GM23338 (cell line): ENCODE results near the gene MYOZ2. TPM values are rescaled to one million over a fixed set of nuclear protein-coding genes. Genes with fewer than 3 reads are reported as not detected.
A peak's percentile ranks its signal among the peaks of the same experiment; 100 is the strongest.

ENCODE experiments used
- ATAC-seq: fragments of 200-7000 bp; cut with Tn5 transposase; 3 replicates; pipeline ENCODE4 v1.9.1; 2020
- DNase-seq: peaks from one replicate; pipeline ENCODE4 v3.0.0-alpha.2; 2015; ENCODE audit warnings: low spot score
- H2AFZ ChIP-seq: fragments of 200-600 bp; sonication (generic); 2 replicates; pipeline ENCODE4 v1.8.0; 2016; ENCODE audit warnings: antibody characterized with exemption, mild to moderate bottlenecking, moderate library complexity
- H3F3A ChIP-seq: fragments of 200-600 bp; sonication (generic); replicated peaks from 2 replicates; pipeline ENCODE4 v1.8.0; 2017; ENCODE audit warnings: antibody characterized with exemption, mixed run types, low read depth
- H3K27ac ChIP-seq: fragments of 200-600 bp; sonication (generic); 2 replicates; pipeline ENCODE4 v1.6.1; 2016; ENCODE audit warnings: low read depth
- H3K27me3 ChIP-seq: fragments of 200-600 bp; sonication (generic); 2 replicates; pipeline ENCODE4 v1.8.0; 2016; ENCODE audit warnings: mild to moderate bottlenecking, mixed run types, moderate library complexity; ENCODE audit not compliant: insufficient read depth
- H3K36me3 ChIP-seq: fragments of 200-600 bp; sonication (generic); 2 replicates; pipeline ENCODE4 v1.8.0; 2016; ENCODE audit warnings: mild to moderate bottlenecking; ENCODE audit not compliant: insufficient read depth
- H3K4me1 ChIP-seq: fragments of 200-600 bp; sonication (generic); 2 replicates; pipeline ENCODE4 v1.8.0; 2016; ENCODE audit warnings: mild to moderate bottlenecking, moderate library complexity; ENCODE audit not compliant: insufficient read depth
- H3K4me2 ChIP-seq: fragments of 200-600 bp; sonication (generic); 2 replicates; pipeline ENCODE4 v1.7.1; 2017; ENCODE audit warnings: mixed run types
- H3K4me3 ChIP-seq: fragments of 200-600 bp; sonication (generic); 2 replicates; pipeline ENCODE4 v1.6.1; 2016; ENCODE audit warnings: mixed run types
- H3K79me2 ChIP-seq: fragments of 200-600 bp; sonication (generic); replicated peaks from 2 replicates; pipeline ENCODE4 v1.8.0; 2017; ENCODE audit warnings: mild to moderate bottlenecking; ENCODE audit not compliant: insufficient read depth
- H3K9me2 ChIP-seq: fragments of 200-600 bp; sonication (generic); 2 replicates; pipeline ENCODE4 v1.8.0; 2017; ENCODE audit not compliant: insufficient read depth
- H4K20me1 ChIP-seq: fragments of 200-600 bp; sonication (generic); replicated peaks from 2 replicates; pipeline ENCODE4 v1.8.0; 2017; ENCODE audit warnings: mild to moderate bottlenecking; ENCODE audit not compliant: insufficient read depth
- H3K27ac Mint-ChIP-seq: 2 replicates; pipeline ENCODE4 v1.8.0; 2020; ENCODE audit warnings: inconsistent platforms, mild to moderate bottlenecking, moderate library complexity, mixed read lengths
- H3K27me3 Mint-ChIP-seq: 3 replicates; pipeline ENCODE4 v1.8.0; 2022; ENCODE audit warnings: low read depth, mild to moderate bottlenecking, moderate library complexity, mixed read lengths, inconsistent platforms; ENCODE audit not compliant: insufficient read depth, poor library complexity
- H3K36me3 Mint-ChIP-seq: 3 replicates; pipeline ENCODE4 v1.8.0; 2021; ENCODE audit warnings: low read depth, mild to moderate bottlenecking, inconsistent platforms, moderate library complexity, mixed read lengths
- H3K4me1 Mint-ChIP-seq: 3 replicates; pipeline ENCODE4 v1.8.0; 2020; ENCODE audit warnings: mild to moderate bottlenecking, inconsistent platforms, mixed read lengths
- H3K4me3 Mint-ChIP-seq: 3 replicates; pipeline ENCODE4 v1.8.0; 2021; ENCODE audit warnings: moderate library complexity, mild to moderate bottlenecking, inconsistent platforms, mixed read lengths
- H3K9me3 Mint-ChIP-seq: 3 replicates; pipeline ENCODE4 v1.8.0; 2020; ENCODE audit warnings: moderate library complexity, mild to moderate bottlenecking, inconsistent platforms, mixed read lengths
- CREB1 ChIP-seq: fragments of 250-450 bp; sonication (Bioruptor Pico); IDR thresholded peaks from 2 replicates; pipeline ENCODE4 v1.5.0; 2020; ENCODE audit warnings: low read depth, mild to moderate bottlenecking, moderate library complexity
- EZH2phosphoT487 ChIP-seq: fragments of 200-600 bp; sonication (generic); IDR thresholded peaks from one replicate; pipeline ENCODE4 v1.8.1; 2018; ENCODE audit warnings: antibody characterized with exemption; ENCODE audit not compliant: unreplicated experiment
- JUNB ChIP-seq: IDR thresholded peaks from one replicate; pipeline ENCODE4 v1.6.1; 2016; ENCODE audit warnings: antibody characterized with exemption; ENCODE audit not compliant: unreplicated experiment
- NANOG ChIP-seq: IDR thresholded peaks from 2 replicates; pipeline ENCODE4 v1.6.1; 2016; ENCODE audit warnings: antibody characterized with exemption, borderline replicate concordance
- STAT1 ChIP-seq: IDR thresholded peaks from one replicate; pipeline ENCODE4 v1.6.1; 2016; ENCODE audit warnings: antibody characterized with exemption; ENCODE audit not compliant: unreplicated experiment
- ZNF331 ChIP-seq: fragments of 250-450 bp; sonication (Bioruptor Pico); IDR thresholded peaks from 2 replicates; pipeline ENCODE4 v1.5.0; 2020; ENCODE audit warnings: low read depth, mild to moderate bottlenecking, moderate library complexity
- polyA plus RNA-seq: library from polyadenylated mRNA; unstranded; fragments of >200 nt; fragmentation: Nextera tagmentation; extraction: Ambion mirVana; gene quantifications from 2 replicates; pipeline ENCODE4 v1.2.1, GENCODE V29; 2016
- total RNA-seq: library from RNA; depleted of rRNA; stranded (reverse); fragments of >200 nt; shearing (Covaris generic); gene quantifications from 2 replicates; pipeline ENCODE4 v1.2.3, GENCODE V29; 2014
- TF ChIP-seq, protein P1 (sequence below): IDR thresholded peaks from one replicate; pipeline ENCODE4 v1.6.1; 2018; ENCODE audit warnings: antibody characterized with exemption; ENCODE audit not compliant: unreplicated experiment
- TF ChIP-seq, protein P2 (sequence below): IDR thresholded peaks from 2 replicates; pipeline ENCODE4 v1.6.1; 2016; ENCODE audit warnings: antibody characterized with exemption
- TF ChIP-seq, protein P3 (sequence below): fragments of 250-450 bp; sonication (Bioruptor Pico); IDR thresholded peaks from 2 replicates; pipeline ENCODE4 v1.5.0; 2020; ENCODE audit warnings: mild to moderate bottlenecking, moderate library complexity

The MYOZ2 gene
- total and polyA plus RNA-seq, 2 experiments from 2014 or later: not detected

DNA sequence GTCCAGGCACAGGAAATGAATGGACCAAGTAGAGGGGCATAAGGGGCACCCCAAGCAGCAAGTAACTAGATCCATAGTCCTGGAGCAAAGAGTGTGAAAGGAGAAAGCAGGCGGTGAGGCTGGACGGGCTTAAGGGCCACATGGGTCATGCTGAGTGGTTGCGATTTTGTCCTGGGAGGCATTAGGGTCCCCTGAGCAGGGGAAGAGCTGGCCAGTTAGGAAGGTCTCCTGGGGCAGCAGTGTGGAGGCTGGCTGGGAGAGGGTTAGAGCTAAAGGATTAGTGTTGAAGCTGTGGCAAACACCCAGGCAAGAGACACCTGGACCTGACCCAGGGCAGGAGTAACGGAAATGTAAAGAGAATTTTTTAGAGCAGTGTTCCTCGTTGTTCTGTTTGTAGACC, 26.5 kb downstream of the MYOZ2 start:
- Histone ChIP-seq H3K4me3 (no peak overlapping the region), H3K4me1 (no peaks in the 10 kb centered on the region), H3K36me3 (no peaks in the 10 kb centered on the region), H3K27ac (no peak overlapping the region), H4K20me1 (no peaks in the 10 kb centered on the region), H3K4me2 (no peak overlapping the region), H2AFZ (peak overlapping the region; percentile 96), H3K27me3 (no peaks in the 10 kb centered on the region), H3F3A (no peaks in the 10 kb centered on the region), H3K9me2 (no peaks in the 10 kb centered on the region), H3K79me2 (no peaks in the 10 kb centered on the region)
- Mint-ChIP-seq H3K27me3 (no peaks in the 10 kb centered on the region), H3K9me3 (no peaks in the 10 kb centered on the region), H3K4me1 (peaks cover 9% of the 10 kb centered on the region; the same call in 2 of the 3 replicates), H3K27ac (no peak overlapping the region), H3K36me3 (no peaks in the 10 kb centered on the region), H3K4me3 (no peak overlapping the region)
- ATAC-seq (peak; percentile 77), DNase-seq (peak; percentile 18)
- TF ChIP-seq ZNF331 (CRISPR knock-in tag): no peak
- TF ChIP-seq CREB1: no peak
- TF ChIP-seq, protein P1, sequence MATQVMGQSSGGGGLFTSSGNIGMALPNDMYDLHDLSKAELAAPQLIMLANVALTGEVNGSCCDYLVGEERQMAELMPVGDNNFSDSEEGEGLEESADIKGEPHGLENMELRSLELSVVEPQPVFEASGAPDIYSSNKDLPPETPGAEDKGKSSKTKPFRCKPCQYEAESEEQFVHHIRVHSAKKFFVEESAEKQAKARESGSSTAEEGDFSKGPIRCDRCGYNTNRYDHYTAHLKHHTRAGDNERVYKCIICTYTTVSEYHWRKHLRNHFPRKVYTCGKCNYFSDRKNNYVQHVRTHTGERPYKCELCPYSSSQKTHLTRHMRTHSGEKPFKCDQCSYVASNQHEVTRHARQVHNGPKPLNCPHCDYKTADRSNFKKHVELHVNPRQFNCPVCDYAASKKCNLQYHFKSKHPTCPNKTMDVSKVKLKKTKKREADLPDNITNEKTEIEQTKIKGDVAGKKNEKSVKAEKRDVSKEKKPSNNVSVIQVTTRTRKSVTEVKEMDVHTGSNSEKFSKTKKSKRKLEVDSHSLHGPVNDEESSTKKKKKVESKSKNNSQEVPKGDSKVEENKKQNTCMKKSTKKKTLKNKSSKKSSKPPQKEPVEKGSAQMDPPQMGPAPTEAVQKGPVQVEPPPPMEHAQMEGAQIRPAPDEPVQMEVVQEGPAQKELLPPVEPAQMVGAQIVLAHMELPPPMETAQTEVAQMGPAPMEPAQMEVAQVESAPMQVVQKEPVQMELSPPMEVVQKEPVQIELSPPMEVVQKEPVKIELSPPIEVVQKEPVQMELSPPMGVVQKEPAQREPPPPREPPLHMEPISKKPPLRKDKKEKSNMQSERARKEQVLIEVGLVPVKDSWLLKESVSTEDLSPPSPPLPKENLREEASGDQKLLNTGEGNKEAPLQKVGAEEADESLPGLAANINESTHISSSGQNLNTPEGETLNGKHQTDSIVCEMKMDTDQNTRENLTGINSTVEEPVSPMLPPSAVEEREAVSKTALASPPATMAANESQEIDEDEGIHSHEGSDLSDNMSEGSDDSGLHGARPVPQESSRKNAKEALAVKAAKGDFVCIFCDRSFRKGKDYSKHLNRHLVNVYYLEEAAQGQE: no peak
- TF ChIP-seq EZH2phosphoT487: no peak
- no peak for TF ChIP-seq NANOG
- TF ChIP-seq, protein P2, sequence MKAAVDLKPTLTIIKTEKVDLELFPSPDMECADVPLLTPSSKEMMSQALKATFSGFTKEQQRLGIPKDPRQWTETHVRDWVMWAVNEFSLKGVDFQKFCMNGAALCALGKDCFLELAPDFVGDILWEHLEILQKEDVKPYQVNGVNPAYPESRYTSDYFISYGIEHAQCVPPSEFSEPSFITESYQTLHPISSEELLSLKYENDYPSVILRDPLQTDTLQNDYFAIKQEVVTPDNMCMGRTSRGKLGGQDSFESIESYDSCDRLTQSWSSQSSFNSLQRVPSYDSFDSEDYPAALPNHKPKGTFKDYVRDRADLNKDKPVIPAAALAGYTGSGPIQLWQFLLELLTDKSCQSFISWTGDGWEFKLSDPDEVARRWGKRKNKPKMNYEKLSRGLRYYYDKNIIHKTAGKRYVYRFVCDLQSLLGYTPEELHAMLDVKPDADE: no peak

GRCh38 chr4:119165767-119166166, 30.1 kb downstream of the MYOZ2 start:
- Histone ChIP-seq H3K27ac (no peak overlapping the region), H3K27me3 (no peaks in the 10 kb centered on the region), H2AFZ (no peak overlapping the region), H3K4me1 (no peaks in the 10 kb centered on the region), H3K4me2 (no peak overlapping the region), H3K36me3 (no peaks in the 10 kb centered on the region), H4K20me1 (no peaks in the 10 kb centered on the region), H3K9me2 (no peaks in the 10 kb centered on the region), H3F3A (no peaks in the 10 kb centered on the region), H3K79me2 (no peaks in the 10 kb centered on the region), H3K4me3 (no peak overlapping the region)
- DNase-seq (no peak), ATAC-seq (no peak)
- H3K27ac Mint-ChIP-seq: no peak overlapping the region
- peaks cover 9% of the 10 kb centered on the region; the same call in 2 of the 3 replicates for H3K4me1 Mint-ChIP-seq
- H3K9me3 Mint-ChIP-seq: no peaks in the 10 kb centered on the region
- H3K36me3 Mint-ChIP-seq: no peaks in the 10 kb centered on the region
- H3K27me3 Mint-ChIP-seq: no peaks in the 10 kb centered on the region
- H3K4me3 Mint-ChIP-seq: no peak overlapping the region
- TF ChIP-seq STAT1 (no peak), CREB1 (no peak), JUNB (no peak)
- TF ChIP-seq, protein P3, sequence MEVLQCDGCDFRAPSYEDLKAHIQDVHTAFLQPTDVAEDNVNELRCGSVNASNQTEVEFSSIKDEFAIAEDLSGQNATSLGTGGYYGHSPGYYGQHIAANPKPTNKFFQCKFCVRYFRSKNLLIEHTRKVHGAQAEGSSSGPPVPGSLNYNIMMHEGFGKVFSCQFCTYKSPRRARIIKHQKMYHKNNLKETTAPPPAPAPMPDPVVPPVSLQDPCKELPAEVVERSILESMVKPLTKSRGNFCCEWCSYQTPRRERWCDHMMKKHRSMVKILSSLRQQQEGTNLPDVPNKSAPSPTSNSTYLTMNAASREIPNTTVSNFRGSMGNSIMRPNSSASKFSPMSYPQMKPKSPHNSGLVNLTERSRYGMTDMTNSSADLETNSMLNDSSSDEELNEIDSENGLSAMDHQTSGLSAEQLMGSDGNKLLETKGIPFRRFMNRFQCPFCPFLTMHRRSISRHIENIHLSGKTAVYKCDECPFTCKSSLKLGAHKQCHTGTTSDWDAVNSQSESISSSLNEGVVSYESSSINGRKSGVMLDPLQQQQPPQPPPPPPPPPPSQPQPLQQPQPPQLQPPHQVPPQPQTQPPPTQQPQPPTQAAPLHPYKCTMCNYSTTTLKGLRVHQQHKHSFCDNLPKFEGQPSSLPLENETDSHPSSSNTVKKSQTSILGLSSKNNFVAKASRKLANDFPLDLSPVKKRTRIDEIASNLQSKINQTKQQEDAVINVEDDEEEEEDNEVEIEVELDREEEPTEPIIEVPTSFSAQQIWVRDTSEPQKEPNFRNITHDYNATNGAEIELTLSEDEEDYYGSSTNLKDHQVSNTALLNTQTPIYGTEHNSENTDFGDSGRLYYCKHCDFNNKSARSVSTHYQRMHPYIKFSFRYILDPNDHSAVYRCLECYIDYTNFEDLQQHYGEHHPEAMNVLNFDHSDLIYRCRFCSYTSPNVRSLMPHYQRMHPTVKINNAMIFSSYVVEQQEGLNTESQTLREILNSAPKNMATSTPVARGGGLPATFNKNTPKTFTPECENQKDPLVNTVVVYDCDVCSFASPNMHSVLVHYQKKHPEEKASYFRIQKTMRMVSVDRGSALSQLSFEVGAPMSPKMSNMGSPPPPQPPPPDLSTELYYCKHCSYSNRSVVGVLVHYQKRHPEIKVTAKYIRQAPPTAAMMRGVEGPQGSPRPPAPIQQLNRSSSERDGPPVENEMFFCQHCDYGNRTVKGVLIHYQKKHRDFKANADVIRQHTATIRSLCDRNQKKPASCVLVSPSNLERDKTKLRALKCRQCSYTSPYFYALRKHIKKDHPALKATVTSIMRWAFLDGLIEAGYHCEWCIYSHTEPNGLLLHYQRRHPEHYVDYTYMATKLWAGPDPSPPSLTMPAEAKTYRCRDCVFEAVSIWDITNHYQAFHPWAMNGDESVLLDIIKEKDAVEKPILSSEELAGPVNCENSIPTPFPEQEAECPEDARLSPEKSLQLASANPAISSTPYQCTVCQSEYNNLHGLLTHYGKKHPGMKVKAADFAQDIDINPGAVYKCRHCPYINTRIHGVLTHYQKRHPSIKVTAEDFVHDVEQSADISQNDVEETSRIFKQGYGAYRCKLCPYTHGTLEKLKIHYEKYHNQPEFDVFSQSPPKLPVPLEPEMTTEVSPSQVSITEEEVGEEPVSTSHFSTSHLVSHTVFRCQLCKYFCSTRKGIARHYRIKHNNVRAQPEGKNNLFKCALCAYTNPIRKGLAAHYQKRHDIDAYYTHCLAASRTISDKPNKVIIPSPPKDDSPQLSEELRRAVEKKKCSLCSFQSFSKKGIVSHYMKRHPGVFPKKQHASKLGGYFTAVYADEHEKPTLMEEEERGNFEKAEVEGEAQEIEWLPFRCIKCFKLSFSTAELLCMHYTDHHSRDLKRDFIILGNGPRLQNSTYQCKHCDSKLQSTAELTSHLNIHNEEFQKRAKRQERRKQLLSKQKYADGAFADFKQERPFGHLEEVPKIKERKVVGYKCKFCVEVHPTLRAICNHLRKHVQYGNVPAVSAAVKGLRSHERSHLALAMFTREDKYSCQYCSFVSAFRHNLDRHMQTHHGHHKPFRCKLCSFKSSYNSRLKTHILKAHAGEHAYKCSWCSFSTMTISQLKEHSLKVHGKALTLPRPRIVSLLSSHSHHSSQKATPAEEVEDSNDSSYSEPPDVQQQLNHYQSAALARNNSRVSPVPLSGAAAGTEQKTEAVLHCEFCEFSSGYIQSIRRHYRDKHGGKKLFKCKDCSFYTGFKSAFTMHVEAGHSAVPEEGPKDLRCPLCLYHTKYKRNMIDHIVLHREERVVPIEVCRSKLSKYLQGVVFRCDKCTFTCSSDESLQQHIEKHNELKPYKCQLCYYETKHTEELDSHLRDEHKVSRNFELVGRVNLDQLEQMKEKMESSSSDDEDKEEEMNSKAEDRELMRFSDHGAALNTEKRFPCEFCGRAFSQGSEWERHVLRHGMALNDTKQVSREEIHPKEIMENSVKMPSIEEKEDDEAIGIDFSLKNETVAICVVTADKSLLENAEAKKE (CRISPR knock-in tag): no peak
